Aorta (tissue), 5 donors: ENCODE measurements around the gene EDIL3. TPM values are rescaled to one million over a fixed set of nuclear protein-coding genes. Genes with fewer than 3 reads are reported as not detected.

Source experiments
- ATAC-seq: fragments of 200-7000 bp; cut with Tn5 transposase; one replicate; pipeline ENCODE4 v1.9.1; 2022; ENCODE audit warnings: moderate library complexity; ENCODE audit not compliant: low FRiP score
- DNase-seq, 2 donors: peaks; one replicate each; pipeline ENCODE4 v3.0.0-alpha.2; 2020
- H3K27ac ChIP-seq, 2 donors: one replicate each; pipeline ENCODE4 v1.5.1; 2013; ENCODE audit warnings: low read length in 2 of 2, mild to moderate bottlenecking in 2 of 2, moderate library complexity in 2 of 2, control low read depth in 1 of 2, inconsistent platforms in 1 of 2, low read depth in 1 of 2
- H3K27me3 ChIP-seq, 2 donors: one replicate each; pipeline ENCODE4 v1.6.1; 2013; ENCODE audit warnings: control low read depth in 1 of 2, low read length in 1 of 2, mild to moderate bottlenecking in 1 of 2, moderate library complexity in 1 of 2; ENCODE audit not compliant: insufficient read depth in 2 of 2, control insufficient read depth in 1 of 2
- H3K36me3 ChIP-seq, 2 donors: one replicate each; pipeline ENCODE4 v1.6.1; 2013; ENCODE audit warnings: control low read depth in 1 of 2, low read length in 1 of 2, mild to moderate bottlenecking in 1 of 2; ENCODE audit not compliant: insufficient read depth in 2 of 2, control insufficient read depth in 1 of 2
- H3K4me1 ChIP-seq, 2 donors: one replicate each; pipeline ENCODE4 v1.6.1; 2013; ENCODE audit warnings: low read length in 2 of 2, control low read depth in 1 of 2, mild to moderate bottlenecking in 1 of 2, moderate library complexity in 1 of 2; ENCODE audit not compliant: insufficient read depth in 2 of 2, control insufficient read depth in 1 of 2
- H3K4me3 ChIP-seq, 2 donors: one replicate each; pipeline ENCODE4 v1.5.1; 2013; ENCODE audit warnings: low read length in 2 of 2, control low read depth in 1 of 2, mild to moderate bottlenecking in 1 of 2
- H3K9me3 ChIP-seq: one replicate; pipeline ENCODE4 v1.6.1; 2013; ENCODE audit warnings: mild to moderate bottlenecking, low read length; ENCODE audit not compliant: control insufficient read depth
- WGBS, 2 donors: extraction: QIAGEN DNeasy Blood & Tissue Kit; methylation state at CpG; one replicate each; pipeline ENCODE4 v1.1.7; 2013; 5-methylcytosine and 5-hydroxymethylcytosine counted together
- intact Hi-C, 2 donors: fragments of 100-400 bp; cut with DNase I; formaldehyde crosslinking; loops; one replicate each; pipeline versions ENCODE4 v1.14.2 to v1.15.0; 2022
- polyA plus RNA-seq, 2 donors: library from polyadenylated mRNA; stranded (reverse); fragments of 200-250 nt; gene quantifications; one replicate each; pipeline ENCODE4 v1.2.3, GENCODE V29; 2013
- total RNA-seq, 2 donors: library from RNA; stranded (reverse); fragmentation: NEBNext Ultra II Directional; extraction: Animal tissue kit (Norgen Biotek cat#: 25700); gene quantifications; one replicate each; pipeline ENCODE4 v1.2.1, GENCODE V29; 2021
- donor health status: healthy with polysubstance abuse.
- donor health status: Bipolar disorder and iron deficiency.
- donor health status: DM: no; HTN: no; CAD: no.
- donor health status: DM: no; HTN: no; CAD: no.
- donor health status: DM: yes; HTN: yes; CAD: no.

Gene EDIL3
- total and polyA plus RNA-seq, 4 donors: 50.0 to 205 (median 122) TPM

DNA sequence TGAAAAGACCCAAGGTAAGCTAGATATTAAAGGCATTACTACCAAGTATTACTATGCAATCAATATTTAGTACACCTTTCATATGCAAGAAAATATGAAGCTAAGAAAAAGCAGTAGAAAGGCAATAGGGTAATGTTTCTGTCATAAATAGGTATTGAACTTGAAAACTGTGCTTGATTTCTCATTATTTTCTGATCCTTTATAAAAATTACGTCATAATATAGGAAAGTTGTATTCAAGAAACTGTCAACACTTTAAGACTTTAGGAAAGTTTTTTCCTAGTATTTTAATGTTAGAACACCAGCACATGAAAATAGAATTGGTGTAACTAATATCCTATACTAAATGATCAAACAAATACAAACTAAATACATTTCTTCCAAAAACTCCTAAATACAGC lies 133.2 kb downstream of the EDIL3 start:
- Histone ChIP-seq H3K4me3 (no peak overlapping the region), H3K9me3 (no peaks in the 10 kb centered on the region), H3K4me1 (no peaks in the 10 kb centered on the region), H3K27ac (no peak overlapping the region), H3K36me3 (no peaks in the 10 kb centered on the region), H3K27me3 (no peaks in the 10 kb centered on the region)
- intact Hi-C loops: loop anchor here in 1 of 2 donors (10.0 kb wide), 2 partner anchors 327 to 527 kb away; partner anchors contain the start of gene HAPLN1
- DNase-seq (no peak), ATAC-seq (no peak)
- WGBS, 2 donors: 82 to 88% methylated on average over 1 of the region's 1 CpG

DNA sequence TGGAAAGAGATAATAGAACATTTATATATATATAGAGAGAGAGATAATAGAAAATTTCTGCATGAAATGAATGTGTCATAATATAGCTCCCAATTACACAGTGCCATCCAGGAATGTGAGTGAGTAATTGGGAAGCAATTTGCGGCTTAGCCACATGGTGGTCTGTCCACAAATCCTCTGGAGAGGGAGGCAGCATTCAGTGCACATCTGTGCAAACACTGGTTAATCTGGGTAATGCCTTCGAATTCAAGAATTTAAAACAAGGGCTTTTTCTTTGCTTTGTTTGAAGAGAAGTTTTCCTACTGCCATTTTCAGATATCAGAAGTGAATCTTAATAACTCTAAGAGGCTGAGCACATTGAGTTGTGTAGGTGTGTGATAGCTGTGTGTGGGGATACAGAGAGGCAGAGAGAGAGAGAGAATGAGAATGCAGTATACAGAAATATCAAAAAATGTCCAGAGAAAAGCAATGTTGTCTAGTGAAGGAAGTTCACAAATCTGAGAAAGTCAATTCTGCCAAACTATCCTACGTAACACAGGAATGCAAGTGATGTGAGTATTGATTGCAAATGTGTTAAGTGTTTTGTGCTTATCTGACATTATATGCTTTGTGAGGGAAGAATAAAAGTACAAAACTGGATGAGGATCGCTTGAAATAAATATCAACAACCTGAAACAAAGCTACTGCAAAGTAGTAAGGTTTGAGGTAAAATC lies 134.6 kb downstream of the EDIL3 start:
- no peak for ATAC-seq
- 68 to 72% methylated on average over 4 of the region's 4 CpGs for WGBS, 2 donors
- no peak overlapping the region for H3K4me3 ChIP-seq

DNA sequence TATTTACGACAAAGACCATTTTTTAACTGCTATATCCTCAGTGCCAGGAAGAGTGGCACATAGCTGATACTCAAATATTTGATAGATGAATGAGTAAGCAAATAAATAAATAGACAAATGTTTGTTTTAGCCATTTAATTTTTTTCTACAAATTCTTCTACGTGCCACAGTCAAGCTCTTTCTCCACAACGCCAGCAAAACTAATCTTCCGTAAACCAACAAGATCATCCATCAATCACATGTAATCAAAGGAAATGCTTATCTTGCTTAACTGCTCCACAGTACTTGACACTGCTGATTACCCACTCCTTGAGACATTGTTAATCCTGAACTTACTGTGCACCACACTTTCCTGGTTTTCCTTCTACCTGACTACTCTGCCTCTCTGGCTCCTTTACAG lies 136.7 kb downstream of the EDIL3 start:
- Histone ChIP-seq H3K9me3 (no peaks in the 10 kb centered on the region), H3K4me3 (no peak overlapping the region), H3K4me1 (no peaks in the 10 kb centered on the region), H3K36me3 (no peaks in the 10 kb centered on the region), H3K27ac (no peak overlapping the region), H3K27me3 (no peaks in the 10 kb centered on the region)
- ATAC-seq: no peak
- WGBS, 2 donors: 58 to 77% methylated on average over 4 of the region's 4 CpGs
- intact Hi-C loops: no loop called here
- no peak for DNase-seq

More for the DNA sequence above, 134.6 kb downstream of the EDIL3 start:
- H3K9me3 ChIP-seq: no peaks in the 10 kb centered on the region
- H3K4me1 ChIP-seq: no peaks in the 10 kb centered on the region
- H3K27ac ChIP-seq: no peak overlapping the region
- intact Hi-C loops: loop anchor here in 1 of 2 donors (10.0 kb wide), 2 partner anchors 325 to 525 kb away; partner anchors contain the start of gene HAPLN1
- DNase-seq: no peak
- no peaks in the 10 kb centered on the region for H3K27me3 ChIP-seq
- no peaks in the 10 kb centered on the region for H3K36me3 ChIP-seq

DNA sequence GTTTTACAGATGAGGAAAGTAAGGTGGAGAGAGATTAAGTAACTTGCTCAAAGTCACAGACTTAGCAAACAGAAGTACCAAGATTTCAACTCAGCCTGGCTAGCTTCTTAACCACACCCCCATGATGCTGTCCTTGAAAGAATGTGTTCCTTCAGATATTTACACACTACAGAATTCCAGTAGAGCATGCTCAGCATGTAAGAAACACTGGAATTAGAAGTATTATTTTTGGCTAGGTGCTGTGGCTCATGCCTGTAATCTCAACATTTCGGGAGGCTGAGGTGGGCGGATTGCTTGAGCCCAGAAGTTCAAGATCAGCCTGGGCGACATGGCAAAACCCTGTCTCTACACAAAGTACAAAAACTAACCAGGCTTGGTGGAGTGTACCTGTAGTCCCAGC lies 142.4 kb downstream of the EDIL3 start:
- peak; percentile 75 for ATAC-seq
- H3K27me3 ChIP-seq: no peaks in the 10 kb centered on the region
- H3K4me1 ChIP-seq: no peaks in the 10 kb centered on the region
- peak in 1 of 2 donors; percentile 63 for DNase-seq
- H3K4me3 ChIP-seq: no peak overlapping the region
- H3K9me3 ChIP-seq: no peaks in the 10 kb centered on the region
- H3K36me3 ChIP-seq: no peaks in the 10 kb centered on the region
- 6 to 8% methylated on average over 3 of the region's 3 CpGs for WGBS, 2 donors
- no peak overlapping the region for H3K27ac ChIP-seq
- intact Hi-C loops: no loop called here

GRCh38 chr5:84239494-84239893 lies 145.2 kb downstream of the EDIL3 start:
- H3K36me3 ChIP-seq: no peaks in the 10 kb centered on the region
- H3K27ac ChIP-seq: no peak overlapping the region
- no peak for ATAC-seq
- intact Hi-C loops: loop anchor here in 1 of 2 donors (10.0 kb wide), 1 partner anchor 525 kb away; no protein-coding TSS in a partner anchor
- no peaks in the 10 kb centered on the region for H3K4me1 ChIP-seq
- WGBS, 2 donors: 43 to 46% methylated on average over 2 of the region's 2 CpGs
- H3K9me3 ChIP-seq: no peaks in the 10 kb centered on the region
- no peak for DNase-seq
- H3K27me3 ChIP-seq: no peaks in the 10 kb centered on the region
- H3K4me3 ChIP-seq: no peak overlapping the region

DNA sequence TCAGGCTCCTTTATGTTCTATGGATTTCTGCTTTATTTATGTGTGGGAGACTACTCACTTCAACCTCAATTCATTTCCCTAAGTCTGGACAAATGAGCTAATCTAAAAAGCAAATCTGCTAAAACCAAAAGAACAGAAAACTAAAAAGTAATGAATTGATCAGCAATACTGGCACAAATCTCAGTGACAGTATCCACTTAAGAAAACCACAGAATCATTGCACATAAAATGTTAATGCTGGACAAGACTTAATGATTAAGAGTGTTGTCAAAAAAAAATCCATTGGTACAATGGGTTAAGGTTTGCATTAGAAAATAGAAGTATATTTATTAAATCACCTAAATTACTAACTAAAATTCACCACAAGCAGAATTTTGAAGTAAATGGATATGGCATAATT lies 147.6 kb downstream of the EDIL3 start:
- no peaks in the 10 kb centered on the region for H3K9me3 ChIP-seq
- no peak overlapping the region for H3K27ac ChIP-seq
- ATAC-seq (no peak), DNase-seq (no peak)
- H3K4me1 ChIP-seq: no peaks in the 10 kb centered on the region
- no peak overlapping the region for H3K4me3 ChIP-seq
- intact Hi-C loops: loop anchor here in 1 of 2 donors (10.0 kb wide), 1 partner anchor 522 kb away; no protein-coding TSS in a partner anchor
- no peaks in the 10 kb centered on the region for H3K27me3 ChIP-seq
- H3K36me3 ChIP-seq: no peaks in the 10 kb centered on the region

DNA sequence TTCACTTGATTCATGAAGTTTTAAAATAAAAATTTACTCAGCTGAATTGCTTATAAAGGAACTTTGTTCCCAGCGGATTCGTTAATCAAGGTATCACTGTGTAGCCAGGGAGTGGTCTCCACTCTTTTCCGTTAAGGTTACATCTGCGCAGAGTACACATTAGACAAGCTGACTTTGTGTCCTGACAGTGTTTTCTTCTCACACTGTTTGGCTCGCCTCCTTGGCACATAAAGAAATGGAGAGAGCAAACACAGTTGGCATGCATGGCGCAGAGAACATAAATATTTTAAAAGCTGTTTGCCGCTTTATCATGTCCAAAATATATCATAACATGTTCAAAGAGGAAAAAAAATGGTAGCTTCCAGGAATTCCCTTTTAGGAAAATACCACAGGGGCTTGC lies 153.2 kb downstream of the EDIL3 start:
- Histone ChIP-seq H3K36me3 (no peaks in the 10 kb centered on the region), H3K27ac (no peak overlapping the region), H3K4me1 (peaks cover 0 to 1% of the 10 kb centered on the region in 2 donors), H3K4me3 (no peak overlapping the region), H3K27me3 (no peaks in the 10 kb centered on the region), H3K9me3 (no peaks in the 10 kb centered on the region)
- intact Hi-C loops: loop anchor here in 1 of 2 donors (10.0 kb wide), 1 partner anchor 517 kb away; no protein-coding TSS in a partner anchor
- 55 to 58% methylated on average over 7 of the region's 7 CpGs for WGBS, 2 donors
- no peak for DNase-seq
- ATAC-seq: no peak

GRCh38 chr5:84229045-84229444 lies 155.6 kb downstream of the EDIL3 start:
- DNase-seq (no peak), ATAC-seq (no peak)
- H3K27ac ChIP-seq: no peak overlapping the region
- H3K4me3 ChIP-seq: no peak overlapping the region
- H3K9me3 ChIP-seq: no peaks in the 10 kb centered on the region
- H3K4me1 ChIP-seq: peaks cover 0 to 1% of the 10 kb centered on the region in 2 donors
- no peaks in the 10 kb centered on the region for H3K27me3 ChIP-seq
- intact Hi-C loops: no loop called here
- H3K36me3 ChIP-seq: no peaks in the 10 kb centered on the region

- no peaks in the 10 kb centered on the region for H3K9me3 ChIP-seq
- H3K27ac ChIP-seq: no peak overlapping the region
- peaks cover 0 to 1% of the 10 kb centered on the region in 2 donors for H3K4me1 ChIP-seq
- intact Hi-C loops: no loop called here
- ATAC-seq: no peak
- H3K27me3 ChIP-seq: no peaks in the 10 kb centered on the region
- DNase-seq: no peak
- no peak overlapping the region for H3K4me3 ChIP-seq
- no peaks in the 10 kb centered on the region for H3K36me3 ChIP-seq
Measured at GRCh38 chr5:84228266-84228665, 156.4 kb downstream of the EDIL3 start.
